ENCODE results near the gene BASP1.

DNA sequence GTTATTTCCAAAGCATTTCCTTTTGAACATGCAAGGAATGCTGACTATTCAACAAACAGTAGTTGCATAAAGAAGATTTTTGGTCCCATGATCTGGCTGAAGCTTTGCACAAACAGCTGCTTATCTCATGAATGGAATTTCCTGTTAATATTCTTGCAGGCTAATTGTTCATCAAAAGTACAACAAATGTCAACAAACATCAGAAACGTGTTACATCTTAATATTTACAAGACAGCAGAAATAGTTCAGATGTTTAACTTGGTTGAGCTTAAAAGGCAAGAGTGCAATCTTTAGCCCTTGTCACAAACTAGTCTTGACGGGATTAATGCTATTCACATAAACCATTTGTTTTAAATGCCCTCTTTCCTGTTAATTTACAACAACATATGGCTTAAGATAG lies 47.9 kb upstream of the BASP1 start:
- TF ChIP-seq, protein P1, sequence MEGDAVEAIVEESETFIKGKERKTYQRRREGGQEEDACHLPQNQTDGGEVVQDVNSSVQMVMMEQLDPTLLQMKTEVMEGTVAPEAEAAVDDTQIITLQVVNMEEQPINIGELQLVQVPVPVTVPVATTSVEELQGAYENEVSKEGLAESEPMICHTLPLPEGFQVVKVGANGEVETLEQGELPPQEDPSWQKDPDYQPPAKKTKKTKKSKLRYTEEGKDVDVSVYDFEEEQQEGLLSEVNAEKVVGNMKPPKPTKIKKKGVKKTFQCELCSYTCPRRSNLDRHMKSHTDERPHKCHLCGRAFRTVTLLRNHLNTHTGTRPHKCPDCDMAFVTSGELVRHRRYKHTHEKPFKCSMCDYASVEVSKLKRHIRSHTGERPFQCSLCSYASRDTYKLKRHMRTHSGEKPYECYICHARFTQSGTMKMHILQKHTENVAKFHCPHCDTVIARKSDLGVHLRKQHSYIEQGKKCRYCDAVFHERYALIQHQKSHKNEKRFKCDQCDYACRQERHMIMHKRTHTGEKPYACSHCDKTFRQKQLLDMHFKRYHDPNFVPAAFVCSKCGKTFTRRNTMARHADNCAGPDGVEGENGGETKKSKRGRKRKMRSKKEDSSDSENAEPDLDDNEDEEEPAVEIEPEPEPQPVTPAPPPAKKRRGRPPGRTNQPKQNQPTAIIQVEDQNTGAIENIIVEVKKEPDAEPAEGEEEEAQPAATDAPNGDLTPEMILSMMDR (conservative IDR thresholded peaks at IDR 0.05) = no peak
- no peak for TF ChIP-seq ZFX (IDR thresholded peaks at IDR 0.05)

Data from C4-2B (cell line).